ENCODE data around the gene LYPD6.

- TF ChIP-seq CTCF (IDR thresholded peaks at IDR 0.05; ENCODE audit: low read depth, low read length), result no peak
- no peak for TF ChIP-seq POLR2A (IDR thresholded peaks at IDR 0.05; ENCODE audit: extremely low read depth, insufficient read length)
- TF ChIP-seq MYC (IDR thresholded peaks at IDR 0.05; ENCODE audit: low read depth, low read length), result no peak
- TF ChIP-seq, protein P1, sequence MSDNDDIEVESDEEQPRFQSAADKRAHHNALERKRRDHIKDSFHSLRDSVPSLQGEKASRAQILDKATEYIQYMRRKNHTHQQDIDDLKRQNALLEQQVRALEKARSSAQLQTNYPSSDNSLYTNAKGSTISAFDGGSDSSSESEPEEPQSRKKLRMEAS (IDR thresholded peaks at IDR 0.05; ENCODE audit: low read depth, low read length), result no peak
Observed at GRCh38 chr2:149441255-149441654, 110.9 kb downstream of the LYPD6 start.

Measured in NB4 (cell line).